Retinal pigment epithelial cell (primary cell): ENCODE measurements around the gene SF3A1.

Experiments used
- DNase-seq: peaks from one replicate; pipeline ENCODE4 v3.0.0-alpha.2; 2010; ENCODE audit warnings: low read depth
- H3K4me3 ChIP-seq: 2 replicates; pipeline ENCODE4 v1.5.1; 2011; ENCODE audit warnings: mild to moderate bottlenecking, low read length, control low read depth, moderate library complexity
- TF ChIP-seq, protein P1 (sequence below): conservative IDR thresholded peaks from 2 replicates; pipeline ENCODE4 v1.5.1; 2011; ENCODE audit warnings: low read depth, low read length, control low read depth, inconsistent platforms

SF3A1 gene

DNA sequence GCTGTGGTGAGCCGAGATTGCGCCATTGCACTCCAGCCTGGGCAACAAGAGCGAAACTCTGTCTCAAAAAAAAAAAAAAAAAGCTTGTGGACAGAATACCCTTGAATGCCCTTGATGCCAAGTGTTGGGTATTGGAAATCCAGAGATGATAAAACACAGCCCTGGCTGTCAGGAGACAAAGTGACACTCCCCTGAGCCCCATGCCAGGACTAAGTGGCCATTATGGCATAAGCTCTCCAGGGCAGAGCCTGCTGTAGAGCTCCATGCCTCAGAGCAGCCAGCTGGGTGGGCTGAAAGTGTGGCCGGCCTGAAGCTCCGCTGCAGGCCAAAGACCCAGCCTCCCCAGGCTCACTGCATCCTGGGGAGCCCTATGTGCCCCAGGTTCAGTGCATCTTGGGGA, 25.6 kb upstream of the SF3A1 start:
- TF ChIP-seq, protein P1, sequence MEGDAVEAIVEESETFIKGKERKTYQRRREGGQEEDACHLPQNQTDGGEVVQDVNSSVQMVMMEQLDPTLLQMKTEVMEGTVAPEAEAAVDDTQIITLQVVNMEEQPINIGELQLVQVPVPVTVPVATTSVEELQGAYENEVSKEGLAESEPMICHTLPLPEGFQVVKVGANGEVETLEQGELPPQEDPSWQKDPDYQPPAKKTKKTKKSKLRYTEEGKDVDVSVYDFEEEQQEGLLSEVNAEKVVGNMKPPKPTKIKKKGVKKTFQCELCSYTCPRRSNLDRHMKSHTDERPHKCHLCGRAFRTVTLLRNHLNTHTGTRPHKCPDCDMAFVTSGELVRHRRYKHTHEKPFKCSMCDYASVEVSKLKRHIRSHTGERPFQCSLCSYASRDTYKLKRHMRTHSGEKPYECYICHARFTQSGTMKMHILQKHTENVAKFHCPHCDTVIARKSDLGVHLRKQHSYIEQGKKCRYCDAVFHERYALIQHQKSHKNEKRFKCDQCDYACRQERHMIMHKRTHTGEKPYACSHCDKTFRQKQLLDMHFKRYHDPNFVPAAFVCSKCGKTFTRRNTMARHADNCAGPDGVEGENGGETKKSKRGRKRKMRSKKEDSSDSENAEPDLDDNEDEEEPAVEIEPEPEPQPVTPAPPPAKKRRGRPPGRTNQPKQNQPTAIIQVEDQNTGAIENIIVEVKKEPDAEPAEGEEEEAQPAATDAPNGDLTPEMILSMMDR, result no peak
- no peak overlapping the region for H3K4me3 ChIP-seq
- no peak for DNase-seq

DNA sequence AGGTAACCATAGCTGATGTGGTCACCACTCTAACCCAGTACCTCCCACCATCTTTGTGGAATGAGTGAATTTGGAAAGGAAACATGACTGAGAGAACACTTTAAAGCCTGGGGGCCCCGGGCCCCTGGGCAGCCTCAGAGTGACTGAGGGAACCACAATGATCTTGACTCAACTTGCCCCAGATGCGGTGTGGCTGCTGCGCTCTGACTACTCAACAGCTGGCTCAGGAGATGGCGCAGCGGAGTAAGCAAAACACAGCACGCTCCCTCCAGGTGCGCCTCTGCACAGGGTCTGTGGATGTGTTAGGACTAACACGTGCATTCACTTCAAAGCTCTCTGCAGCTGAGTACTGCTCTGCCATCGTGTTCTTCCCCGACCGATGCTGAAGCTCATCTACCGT, 24.6 kb upstream of the SF3A1 start:
- no peak for DNase-seq

DNA sequence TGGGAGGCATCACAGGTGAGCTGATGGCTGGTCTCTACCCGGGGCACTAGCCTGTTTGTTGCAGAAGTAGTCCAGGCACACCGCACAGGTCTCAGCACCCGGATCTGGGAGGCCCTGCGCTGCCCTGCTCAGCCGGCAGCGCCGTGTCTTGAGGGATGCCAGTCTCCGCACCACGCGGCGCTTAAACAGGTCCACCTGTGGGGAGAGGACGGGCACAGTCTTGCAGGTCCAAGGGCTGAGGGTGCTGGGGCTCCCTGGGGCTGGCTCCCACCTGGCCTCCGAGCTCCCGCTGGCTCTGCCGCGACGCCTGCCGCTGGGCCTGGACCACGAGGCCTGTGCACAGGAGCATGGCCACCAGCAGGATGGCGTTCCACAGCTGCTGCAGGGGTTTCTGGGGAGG, 23.3 kb upstream of the SF3A1 start:
- DNase-seq, result no peak
- TF ChIP-seq, protein P1, result no peak
- no peak overlapping the region for H3K4me3 ChIP-seq

More for the DNA sequence above, 24.6 kb upstream of the SF3A1 start:
- TF ChIP-seq, protein P1, result no peak
- no peak overlapping the region for H3K4me3 ChIP-seq

DNA sequence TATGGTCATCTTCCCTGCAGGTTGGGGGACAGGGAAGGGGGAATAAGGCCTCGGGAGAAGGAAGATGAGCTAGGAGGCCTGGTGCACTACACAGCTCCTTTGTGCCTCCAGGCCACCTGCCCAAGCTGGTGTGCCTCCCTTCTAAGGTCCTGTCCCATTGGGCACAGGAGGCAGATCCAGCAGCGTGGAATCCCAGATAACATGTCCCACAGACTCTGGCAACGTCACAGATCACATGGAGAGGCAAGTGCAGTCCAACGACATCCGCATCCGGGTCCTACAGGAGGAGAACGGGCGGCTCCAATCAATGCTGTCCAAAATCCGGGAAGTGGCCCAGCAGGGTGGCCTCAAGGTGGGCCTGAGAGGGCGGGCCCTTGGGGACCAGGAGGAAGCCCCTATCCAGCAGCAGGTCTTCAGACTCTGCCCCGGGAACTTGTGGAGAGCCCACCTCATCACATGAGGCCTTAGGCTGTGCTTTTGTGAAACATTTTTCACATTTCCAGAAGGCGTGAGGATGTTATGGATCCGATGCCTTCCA, 18.7 kb upstream of the SF3A1 start:
- TF ChIP-seq, protein P1, result no peak
- no peak for DNase-seq
- no peak overlapping the region for H3K4me3 ChIP-seq

DNA sequence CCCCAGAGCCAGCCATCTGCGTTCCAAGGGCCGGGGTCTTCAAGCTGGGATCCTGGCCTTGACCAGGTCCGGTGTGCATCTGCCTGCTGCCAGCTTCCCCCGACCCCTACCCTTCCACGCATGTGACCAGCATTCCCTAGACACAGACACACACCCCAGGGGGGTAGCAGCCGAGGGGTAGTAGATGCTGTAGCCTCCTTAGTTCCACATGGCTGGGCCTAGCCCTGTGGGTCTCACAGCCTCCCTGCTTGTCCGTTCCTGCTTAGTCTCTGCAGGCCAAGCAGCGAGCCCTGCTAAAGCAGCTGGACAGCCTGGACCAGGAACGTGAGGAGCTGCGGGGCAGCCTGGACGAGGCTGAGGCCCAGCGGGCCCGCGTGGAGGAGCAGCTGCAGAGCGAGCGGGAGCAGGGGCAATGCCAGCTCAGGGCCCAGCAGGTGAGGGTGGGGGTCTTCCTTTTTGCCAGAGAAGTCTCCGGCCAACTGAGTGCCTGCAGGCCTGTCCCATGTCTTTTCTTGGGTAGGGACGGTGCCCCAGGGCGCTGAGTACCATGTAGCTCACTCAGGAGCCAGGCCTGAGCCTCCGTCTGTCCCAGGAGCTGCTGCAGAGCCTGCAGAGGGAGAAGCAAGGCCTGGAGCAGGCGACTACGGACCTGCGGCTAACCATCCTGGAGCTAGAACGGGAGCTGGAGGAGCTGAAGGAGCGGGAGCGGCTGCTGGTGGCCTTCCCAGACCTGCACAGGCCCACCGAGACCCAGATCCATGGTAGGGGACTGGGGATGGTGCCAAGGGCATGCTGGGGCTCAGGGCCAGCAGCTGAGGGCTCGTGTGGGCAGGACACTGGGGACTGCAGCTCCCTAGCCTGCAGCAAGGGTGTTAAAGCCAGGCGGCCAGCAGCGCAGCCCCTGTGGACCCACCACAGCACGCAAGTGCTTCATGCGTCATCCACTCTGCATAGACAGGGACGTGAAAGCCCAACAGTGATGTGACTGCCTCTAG, 16.9 kb upstream of the SF3A1 start:
- no peak for DNase-seq
- TF ChIP-seq, protein P1, result no peak
- H3K4me3 ChIP-seq, result no peak overlapping the region

DNA sequence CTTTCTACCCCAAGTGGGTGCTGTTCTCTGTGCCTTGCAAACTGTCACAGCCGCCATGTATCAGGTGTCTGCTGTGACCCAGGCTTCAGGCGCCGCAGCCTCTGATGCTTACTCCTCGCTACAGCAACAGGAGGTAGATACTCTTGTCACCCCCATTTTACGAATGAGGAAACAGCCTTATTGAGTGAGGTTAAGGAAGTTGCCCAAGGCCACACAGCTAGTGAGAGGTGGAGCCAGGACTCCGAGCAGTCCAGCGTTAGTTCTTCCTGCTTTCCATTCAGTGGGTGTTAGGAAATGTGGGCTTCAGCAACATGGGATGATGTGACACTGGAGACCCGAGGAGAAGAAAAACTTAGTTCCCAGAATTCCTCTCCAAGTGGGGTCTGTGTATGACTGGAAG, 16.2 kb upstream of the SF3A1 start:
- no peak overlapping the region for H3K4me3 ChIP-seq
- TF ChIP-seq, protein P1, result no peak
- DNase-seq, result no peak
